ENCODE measurements around the gene AUTS2.
A peak's percentile ranks its signal among the peaks of the same experiment; 100 is the strongest.

Gene AUTS2

DNA sequence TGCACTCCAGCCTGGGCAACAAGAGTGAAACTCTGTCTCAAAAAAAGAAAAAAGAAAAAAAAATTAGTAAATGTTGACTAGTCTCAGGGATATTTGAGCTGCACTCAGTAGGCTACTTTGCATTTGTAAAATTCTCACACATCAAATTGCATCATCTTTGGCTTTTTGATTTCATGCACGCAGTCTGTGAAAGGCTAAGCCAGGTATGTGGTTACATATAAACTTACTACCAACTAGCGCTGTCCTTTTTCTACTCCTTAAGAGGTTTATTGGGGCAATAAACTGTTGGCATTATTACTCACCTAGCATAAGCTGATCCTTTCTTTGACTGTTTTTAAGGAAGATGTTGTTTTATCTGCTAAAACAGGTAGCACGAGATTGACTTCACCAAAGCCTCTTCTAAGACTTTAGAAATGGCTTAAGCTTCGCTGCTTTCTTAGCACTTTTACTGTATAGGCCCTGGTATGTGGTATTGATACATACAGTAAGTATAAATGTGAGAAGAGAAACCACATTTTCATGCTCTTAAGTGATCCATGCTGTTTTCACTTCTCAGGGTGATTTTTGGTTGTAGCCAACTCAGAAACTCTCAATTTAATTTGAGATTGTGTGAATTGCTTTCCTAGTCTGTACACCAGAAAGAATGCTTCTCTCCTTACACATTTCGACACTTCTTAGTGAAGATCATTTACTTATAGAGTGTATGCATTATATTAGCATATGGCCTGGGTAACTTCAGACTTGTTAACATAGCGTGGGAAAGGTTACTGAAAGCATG is 323.9 kb downstream of the AUTS2 start:
- no peaks in the 10 kb centered on the region for H3K4me1 ChIP-seq (ENCODE audit: control insufficient read depth, insufficient read depth, low read length)
- H3K4me3 ChIP-seq (ENCODE audit: low read length), result no peak overlapping the region
- no CpG with 5 or more reads among the region's 6 CpGs for WGBS (ENCODE audit: insufficient coverage, insufficient read length)
- H3K27ac ChIP-seq (ENCODE audit: low read length), result no peak overlapping the region
- H3K27me3 ChIP-seq (ENCODE audit: control insufficient read depth, insufficient read depth, low read length), result no peaks in the 10 kb centered on the region
- no peaks in the 10 kb centered on the region for H3K9me3 ChIP-seq (ENCODE audit: control insufficient read depth, insufficient read depth, low read length)
- no peaks in the 10 kb centered on the region for H3K36me3 ChIP-seq (ENCODE audit: control insufficient read depth, insufficient read depth, low read length)
- no peak for DNase-seq (ENCODE audit: low read depth, low spot score)

DNA sequence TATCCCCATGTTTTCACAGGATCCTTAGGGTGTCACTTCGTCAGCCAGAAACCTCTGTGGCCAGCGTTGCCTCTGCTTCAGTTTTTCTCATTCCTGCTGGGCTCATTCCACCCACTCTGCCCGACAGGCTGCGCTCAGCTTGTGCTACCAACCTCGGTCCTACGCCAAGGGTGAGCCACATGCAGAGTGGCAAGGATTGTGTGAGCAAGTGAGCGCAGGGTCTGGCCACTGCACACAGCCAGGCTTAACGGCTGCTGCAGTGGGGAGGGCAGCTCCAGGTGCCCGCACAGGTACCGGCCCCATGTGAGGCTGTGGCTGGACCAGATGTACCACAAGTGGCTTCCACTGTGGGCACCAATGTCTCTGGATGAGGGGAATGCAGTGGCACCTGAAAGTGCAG is 329.2 kb downstream of the AUTS2 start:
- Histone ChIP-seq H3K27ac (ENCODE audit: low read length) (no peak overlapping the region), H3K27me3 (ENCODE audit: control insufficient read depth, insufficient read depth, low read length) (no peaks in the 10 kb centered on the region), H3K36me3 (ENCODE audit: control insufficient read depth, insufficient read depth, low read length) (no peaks in the 10 kb centered on the region), H3K4me3 (ENCODE audit: low read length) (no peak overlapping the region), H3K9me3 (ENCODE audit: control insufficient read depth, insufficient read depth, low read length) (no peaks in the 10 kb centered on the region), H3K4me1 (ENCODE audit: control insufficient read depth, insufficient read depth, low read length) (no peaks in the 10 kb centered on the region)
- no CpG with 5 or more reads among the region's 10 CpGs for whole genome bisulfite sequencing (ENCODE audit: insufficient coverage, insufficient read length)
- no peak for DNase-seq (ENCODE audit: low read depth, low spot score)

DNA sequence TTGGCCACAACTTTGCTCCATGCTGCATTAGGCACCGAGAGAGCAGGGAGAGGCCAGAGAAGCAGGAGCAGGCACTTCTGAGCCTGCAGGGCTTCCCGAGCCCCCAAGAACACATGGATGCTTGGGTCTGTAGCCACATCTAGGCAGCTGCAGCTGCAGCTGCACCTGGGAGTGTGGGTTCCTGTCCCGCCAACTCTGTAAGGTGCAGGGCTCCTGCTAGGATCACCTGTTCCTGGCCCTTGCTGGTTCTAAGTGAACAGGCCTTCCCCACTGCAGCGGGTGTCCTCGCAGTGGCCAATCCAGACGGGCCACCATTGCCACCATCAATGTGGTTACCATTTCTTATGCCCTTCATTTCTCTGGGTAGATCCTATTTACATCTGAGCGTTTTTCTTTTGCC is 330.3 kb downstream of the AUTS2 start:
- no peak for DNase-seq (ENCODE audit: low read depth, low spot score)
- no peaks in the 10 kb centered on the region for H3K9me3 ChIP-seq (ENCODE audit: control insufficient read depth, insufficient read depth, low read length)
- WGBS (ENCODE audit: insufficient coverage, insufficient read length), result no CpG with 5 or more reads among the region's 7 CpGs
- no peak overlapping the region for H3K4me3 ChIP-seq (ENCODE audit: low read length)
- no peaks in the 10 kb centered on the region for H3K4me1 ChIP-seq (ENCODE audit: control insufficient read depth, insufficient read depth, low read length)
- no peaks in the 10 kb centered on the region for H3K36me3 ChIP-seq (ENCODE audit: control insufficient read depth, insufficient read depth, low read length)
- no peak overlapping the region for H3K27ac ChIP-seq (ENCODE audit: low read length)
- H3K27me3 ChIP-seq (ENCODE audit: control insufficient read depth, insufficient read depth, low read length), result no peaks in the 10 kb centered on the region

DNA sequence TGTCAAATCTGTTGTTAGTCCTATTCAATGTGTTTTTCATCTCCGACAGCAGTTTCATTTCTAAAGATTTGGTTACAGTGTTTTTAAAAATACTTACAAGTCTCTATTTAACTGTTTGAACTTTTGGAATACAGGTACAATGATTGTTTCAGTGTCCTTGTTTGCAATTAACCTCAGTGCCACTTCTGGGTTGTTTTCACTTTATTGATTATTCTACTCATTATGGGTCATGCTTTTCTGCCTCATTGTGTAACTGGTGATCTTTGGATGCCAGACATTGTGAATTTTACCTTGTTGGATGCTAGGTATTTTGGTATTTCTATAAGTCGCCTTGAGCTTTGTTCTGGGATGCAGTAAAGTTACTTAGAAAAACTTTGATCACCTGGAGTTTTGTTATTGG is 331.3 kb downstream of the AUTS2 start:
- H3K4me1 ChIP-seq (ENCODE audit: control insufficient read depth, insufficient read depth, low read length), result no peaks in the 10 kb centered on the region
- H3K9me3 ChIP-seq (ENCODE audit: control insufficient read depth, insufficient read depth, low read length), result no peaks in the 10 kb centered on the region
- H3K4me3 ChIP-seq (ENCODE audit: low read length), result no peak overlapping the region
- H3K36me3 ChIP-seq (ENCODE audit: control insufficient read depth, insufficient read depth, low read length), result no peaks in the 10 kb centered on the region
- no peak overlapping the region for H3K27ac ChIP-seq (ENCODE audit: low read length)
- H3K27me3 ChIP-seq (ENCODE audit: control insufficient read depth, insufficient read depth, low read length), result no peaks in the 10 kb centered on the region; the same call in 1 of the 2 replicates
- WGBS (ENCODE audit: insufficient coverage, insufficient read length), result no CpG with 5 or more reads among the region's 2 CpGs
- no peak for DNase-seq (ENCODE audit: low read depth, low spot score)

DNA sequence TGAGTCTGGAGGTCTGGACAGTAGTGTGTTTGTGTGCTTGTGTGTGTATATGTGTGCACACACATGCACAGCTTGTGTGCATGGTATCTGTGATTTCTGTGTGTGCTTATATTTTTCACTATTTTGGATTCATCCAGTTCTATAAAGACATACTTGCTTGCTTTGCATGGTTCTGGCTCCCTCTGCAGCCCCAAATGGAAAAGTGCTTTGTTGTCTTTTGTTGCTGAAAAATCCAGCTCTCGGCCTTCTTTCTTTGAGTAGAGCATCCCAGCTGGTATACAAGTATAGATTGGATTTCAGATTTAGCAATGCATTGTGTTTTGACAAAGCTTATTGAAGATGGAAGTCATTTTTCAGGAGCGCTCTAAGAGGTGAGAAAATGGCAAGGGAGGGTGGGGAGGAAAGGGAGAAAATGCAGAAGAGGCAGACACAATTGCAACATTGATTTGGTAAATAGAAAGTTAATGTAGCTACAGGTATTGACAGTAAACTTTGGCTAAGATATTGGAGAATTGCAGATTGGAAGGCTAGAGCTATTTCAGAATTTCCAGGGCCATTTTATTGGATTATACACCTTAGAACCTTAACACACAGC is 333.9 kb downstream of the AUTS2 start:
- Histone ChIP-seq H3K4me3 (ENCODE audit: low read length) (no peak overlapping the region), H3K27ac (ENCODE audit: low read length) (no peak overlapping the region), H3K4me1 (ENCODE audit: control insufficient read depth, insufficient read depth, low read length) (no peaks in the 10 kb centered on the region), H3K27me3 (ENCODE audit: control insufficient read depth, insufficient read depth, low read length) (no peaks in the 10 kb centered on the region; the same call in 1 of the 2 replicates), H3K36me3 (ENCODE audit: control insufficient read depth, insufficient read depth, low read length) (no peaks in the 10 kb centered on the region), H3K9me3 (ENCODE audit: control insufficient read depth, insufficient read depth, low read length) (no peaks in the 10 kb centered on the region)
- WGBS (ENCODE audit: insufficient coverage, insufficient read length), result no CpG with 5 or more reads among the region's 2 CpGs
- DNase-seq (ENCODE audit: low read depth, low spot score), result peak; percentile 4

DNA sequence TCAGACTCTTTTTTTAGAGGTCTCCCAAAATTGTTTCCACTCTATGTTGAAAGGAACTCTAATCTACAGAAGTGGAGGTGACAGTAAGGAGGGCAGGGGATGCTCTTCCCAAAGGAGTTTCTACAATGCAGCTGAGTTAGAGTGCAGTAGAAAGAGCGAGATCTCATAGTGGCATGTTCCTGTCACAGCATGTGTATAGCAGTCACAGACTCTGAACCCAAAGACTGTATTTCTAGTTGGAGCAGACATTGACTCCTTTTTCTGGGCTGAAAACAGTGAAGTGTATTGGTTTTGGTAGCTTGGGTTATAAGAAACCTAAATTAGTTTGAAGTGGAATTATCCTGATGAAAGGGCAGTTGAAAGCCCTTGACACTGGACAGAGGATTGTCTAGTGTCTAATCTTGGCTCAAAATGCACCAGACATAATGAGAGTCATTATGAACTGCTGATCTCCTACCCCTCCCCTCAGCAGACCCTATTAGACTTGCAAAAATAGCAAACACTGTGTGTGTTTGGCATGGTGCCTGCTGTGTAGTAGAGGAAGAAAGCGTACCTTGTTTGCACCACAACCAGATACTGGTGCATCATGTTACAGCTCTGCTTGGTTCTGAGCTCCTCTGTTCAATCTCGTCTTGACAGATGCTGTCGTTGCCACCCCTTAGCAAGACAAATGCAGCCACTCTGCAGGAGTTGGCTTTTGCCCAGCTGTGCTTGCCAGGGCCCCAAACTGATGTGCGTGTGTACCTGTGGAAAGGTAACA is 336.0 kb downstream of the AUTS2 start:
- H3K9me3 ChIP-seq (ENCODE audit: control insufficient read depth, insufficient read depth, low read length), result no peaks in the 10 kb centered on the region
- DNase-seq (ENCODE audit: low read depth, low spot score), result no peak
- no CpG with 5 or more reads among the region's 5 CpGs for WGBS (ENCODE audit: insufficient coverage, insufficient read length)
- H3K4me1 ChIP-seq (ENCODE audit: control insufficient read depth, insufficient read depth, low read length), result no peaks in the 10 kb centered on the region
- H3K27ac ChIP-seq (ENCODE audit: low read length), result no peak overlapping the region
- no peaks in the 10 kb centered on the region for H3K36me3 ChIP-seq (ENCODE audit: control insufficient read depth, insufficient read depth, low read length)
- no peak overlapping the region for H3K4me3 ChIP-seq (ENCODE audit: low read length)
- no peaks in the 10 kb centered on the region; the same call in 1 of the 2 replicates for H3K27me3 ChIP-seq (ENCODE audit: control insufficient read depth, insufficient read depth, low read length)

DNA sequence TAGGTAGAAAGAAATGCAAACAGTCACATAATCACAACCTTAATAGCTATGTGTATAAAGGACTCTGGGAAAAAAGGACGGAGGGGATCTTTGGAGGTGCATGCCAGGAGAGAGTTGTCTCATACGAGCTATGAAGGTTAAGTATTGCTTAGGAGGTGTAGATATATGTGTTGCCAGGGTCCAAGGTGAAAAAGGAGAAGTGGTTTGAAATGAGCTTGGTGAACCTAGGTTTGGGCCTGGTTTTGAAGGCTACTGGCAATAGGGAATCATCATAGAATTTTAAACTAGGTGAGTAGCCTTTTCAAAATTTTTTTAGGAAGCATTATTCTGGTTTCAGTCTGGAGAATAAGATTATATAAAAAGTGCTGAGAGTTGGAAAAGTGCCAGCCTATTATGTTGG is 336.8 kb downstream of the AUTS2 start:
- no peak overlapping the region for H3K27ac ChIP-seq (ENCODE audit: low read length)
- H3K36me3 ChIP-seq (ENCODE audit: control insufficient read depth, insufficient read depth, low read length), result no peaks in the 10 kb centered on the region
- H3K9me3 ChIP-seq (ENCODE audit: control insufficient read depth, insufficient read depth, low read length), result no peaks in the 10 kb centered on the region
- no CpG with 5 or more reads among the region's 2 CpGs for WGBS (ENCODE audit: insufficient coverage, insufficient read length)
- H3K27me3 ChIP-seq (ENCODE audit: control insufficient read depth, insufficient read depth, low read length), result no peaks in the 10 kb centered on the region; the same call in 1 of the 2 replicates
- no peaks in the 10 kb centered on the region for H3K4me1 ChIP-seq (ENCODE audit: control insufficient read depth, insufficient read depth, low read length)
- no peak overlapping the region for H3K4me3 ChIP-seq (ENCODE audit: low read length)
- no peak for DNase-seq (ENCODE audit: low read depth, low spot score)

DNA sequence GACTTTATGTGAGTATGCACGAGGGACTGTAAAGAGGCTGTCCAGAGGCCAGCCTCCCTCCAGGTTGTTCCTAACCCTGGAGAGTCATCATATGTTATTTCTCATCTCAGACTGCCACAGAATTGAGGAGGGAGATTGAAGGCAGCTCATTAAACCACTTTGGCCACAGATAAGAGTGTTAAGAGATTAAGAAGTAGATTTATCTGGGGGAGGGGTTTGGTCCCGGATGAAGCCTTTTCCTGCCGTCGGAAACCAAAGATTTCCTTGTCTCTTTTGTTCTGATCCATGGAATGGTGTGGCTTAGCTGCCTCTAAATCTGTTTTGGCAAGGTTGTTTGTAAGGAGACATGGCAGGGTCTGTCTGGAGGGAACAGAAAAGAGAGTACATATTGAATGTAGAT is 338.8 kb downstream of the AUTS2 start:
- Histone ChIP-seq H3K4me3 (ENCODE audit: low read length) (no peak overlapping the region), H3K4me1 (ENCODE audit: control insufficient read depth, insufficient read depth, low read length) (no peaks in the 10 kb centered on the region), H3K9me3 (ENCODE audit: control insufficient read depth, insufficient read depth, low read length) (no peaks in the 10 kb centered on the region), H3K36me3 (ENCODE audit: control insufficient read depth, insufficient read depth, low read length) (no peaks in the 10 kb centered on the region), H3K27ac (ENCODE audit: low read length) (no peak overlapping the region), H3K27me3 (ENCODE audit: control insufficient read depth, insufficient read depth, low read length) (no peaks in the 10 kb centered on the region; the same call in 1 of the 2 replicates)
- WGBS (ENCODE audit: insufficient coverage, insufficient read length), result no CpG with 5 or more reads among the region's 4 CpGs
- no peak for DNase-seq (ENCODE audit: low read depth, low spot score)

DNA sequence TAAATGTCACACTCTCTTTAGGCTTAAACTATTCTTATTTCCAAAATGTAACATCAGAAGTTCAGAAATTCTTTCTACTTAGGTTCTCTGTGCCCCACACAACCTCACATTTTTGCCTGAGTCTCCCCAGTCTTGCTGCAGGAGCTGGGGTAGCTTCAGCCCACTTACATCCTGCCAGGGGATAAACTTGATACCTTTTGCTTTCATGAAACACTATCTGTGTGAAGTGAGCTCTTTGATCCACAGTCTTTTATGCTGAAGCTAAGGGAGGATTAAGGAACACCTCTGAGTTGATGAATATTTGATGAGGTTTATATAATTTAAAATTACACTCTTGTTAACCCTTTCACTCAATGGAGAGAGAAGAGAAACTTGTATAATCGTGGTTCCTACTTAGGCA is 341.0 kb downstream of the AUTS2 start:
- Histone ChIP-seq H3K9me3 (ENCODE audit: control insufficient read depth, insufficient read depth, low read length) (no peaks in the 10 kb centered on the region), H3K4me1 (ENCODE audit: control insufficient read depth, insufficient read depth, low read length) (no peaks in the 10 kb centered on the region), H3K4me3 (ENCODE audit: low read length) (no peak overlapping the region), H3K36me3 (ENCODE audit: control insufficient read depth, insufficient read depth, low read length) (no peaks in the 10 kb centered on the region), H3K27me3 (ENCODE audit: control insufficient read depth, insufficient read depth, low read length) (no peaks in the 10 kb centered on the region; the same call in 1 of the 2 replicates), H3K27ac (ENCODE audit: low read length) (no peak overlapping the region)
- DNase-seq (ENCODE audit: low read depth, low spot score), result no peak
- WGBS (ENCODE audit: insufficient coverage, insufficient read length), result no CpG with 5 or more reads among the region's 1 CpG

DNA sequence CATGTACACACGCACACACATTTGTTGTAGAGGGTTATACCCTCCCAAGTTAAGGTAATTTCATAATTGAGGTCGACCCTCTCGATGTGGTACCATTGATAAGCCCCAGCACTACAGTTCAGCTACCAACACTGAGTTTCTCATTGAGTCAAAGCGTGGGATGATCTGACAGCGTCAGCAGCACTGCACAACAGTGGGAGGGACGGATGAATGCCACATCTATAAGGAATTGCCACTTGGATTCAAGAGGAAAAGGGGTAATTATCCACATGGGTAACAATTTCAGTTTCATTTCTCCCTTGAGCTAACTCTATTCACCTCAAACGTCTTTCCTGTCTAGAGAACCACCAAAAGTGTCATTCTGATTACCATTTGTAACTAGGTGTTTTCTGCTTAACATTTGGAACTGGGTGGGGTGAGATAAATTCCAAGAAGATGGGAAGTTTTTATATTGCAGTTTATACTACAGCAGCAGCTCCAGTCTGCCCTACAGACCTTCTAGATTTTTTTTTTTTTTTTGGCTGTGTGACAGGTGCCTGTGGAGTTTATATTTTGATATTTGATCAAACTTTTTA is 342.9 kb downstream of the AUTS2 start:
- H3K27me3 ChIP-seq (ENCODE audit: control insufficient read depth, insufficient read depth, low read length), result no peaks in the 10 kb centered on the region
- no peak overlapping the region for H3K27ac ChIP-seq (ENCODE audit: low read length)
- no peak overlapping the region for H3K4me3 ChIP-seq (ENCODE audit: low read length)
- WGBS (ENCODE audit: insufficient coverage, insufficient read length), result no CpG with 5 or more reads among the region's 7 CpGs
- no peaks in the 10 kb centered on the region for H3K36me3 ChIP-seq (ENCODE audit: control insufficient read depth, insufficient read depth, low read length)
- H3K9me3 ChIP-seq (ENCODE audit: control insufficient read depth, insufficient read depth, low read length), result no peaks in the 10 kb centered on the region
- no peak for DNase-seq (ENCODE audit: low read depth, low spot score)
- H3K4me1 ChIP-seq (ENCODE audit: control insufficient read depth, insufficient read depth, low read length), result no peaks in the 10 kb centered on the region
